Right lobe of liver (tissue), 4 donors: ENCODE results near the gene ELK3.

Experiments
- CTCF ChIP-seq, 4 donors: fragments of 200-600 bp in 3 of 4; fragments of 450-650 bp in 1 of 4; IDR thresholded peaks; one replicate each; pipeline versions ENCODE4 v1.5.1 to v1.8.0; 2016 to 2022; ENCODE audit warnings: antibody characterized with exemption in 4 of 4, mild to moderate bottlenecking in 2 of 4
- POLR2A ChIP-seq: fragments of 450-650 bp; IDR thresholded peaks from one replicate; pipeline ENCODE4 v1.6.1; 2017; ENCODE audit warnings: antibody characterized with exemption, mild to moderate bottlenecking
- donor health status: DM: no; HTN: no; CAD: no.
- donor health status: DM: no; HTN: no; CAD: no.
- donor health status: DM: no; HTN: yes; CAD: no.

- TF ChIP-seq CTCF (IDR thresholded peaks at IDR 0.05) (no peak), POLR2A (no peak)
Measured at GRCh38 chr12:96226401-96226800, 32.2 kb downstream of the ELK3 start.
